HepG2 (cell line): ENCODE results near the gene MICA. TPM values are rescaled to one million over a fixed set of nuclear protein-coding genes. Genes with fewer than 3 reads are reported as not detected.

Experiments used
- CBX1 ChIP-seq: IDR thresholded peaks from one replicate; pipeline ENCODE4 v1.6.1; 2016; ENCODE audit warnings: antibody characterized with exemption, low read depth
- ELK4 ChIP-seq: sonication (generic); formaldehyde crosslinking; IDR thresholded peaks from 2 replicates; pipeline ENCODE4 v1.9.0; 2021; ENCODE audit warnings: missing genetic modification reagents, borderline replicate concordance
- ERF ChIP-seq: IDR thresholded peaks from 2 replicates; pipeline ENCODE4 v1.6.1; 2018; ENCODE audit warnings: missing biosample characterization, missing genetic modification reagents
- MYNN ChIP-seq: sonication (generic); formaldehyde crosslinking; IDR thresholded peaks from 2 replicates; pipeline ENCODE4 v1.4.0; 2020; ENCODE audit warnings: mild to moderate bottlenecking, low read depth, missing genetic modification reagents
- NKX3-1 ChIP-seq: sonication (generic); formaldehyde crosslinking; IDR thresholded peaks from 2 replicates; pipeline ENCODE4 v1.5.0; 2020; ENCODE audit warnings: missing genetic modification reagents
- PCBP1 ChIP-seq: fragments of 200-400 bp; formaldehyde crosslinking; IDR thresholded peaks from 2 replicates; pipeline ENCODE4 v1.6.1; 2017; ENCODE audit warnings: mild to moderate bottlenecking, low read depth, low read length, borderline replicate concordance
- ZNF101 ChIP-seq: sonication (generic); formaldehyde crosslinking; IDR thresholded peaks from 2 replicates; pipeline ENCODE4 v1.4.0; 2020; ENCODE audit warnings: mild to moderate bottlenecking, low read depth, missing genetic modification reagents, borderline replicate concordance
- ZNF121 ChIP-seq: sonication (generic); formaldehyde crosslinking; IDR thresholded peaks from 2 replicates; pipeline ENCODE4 v1.5.0; 2020; ENCODE audit warnings: mild to moderate bottlenecking, missing genetic modification reagents
- ZNF143 ChIP-seq: sonication (generic); formaldehyde crosslinking; IDR thresholded peaks from 2 replicates; pipeline ENCODE4 v1.4.0; 2020; ENCODE audit warnings: missing genetic modification reagents
- ZNF343 ChIP-seq: sonication (generic); formaldehyde crosslinking; IDR thresholded peaks from 2 replicates; pipeline ENCODE4 v1.4.0; 2020; ENCODE audit warnings: mild to moderate bottlenecking, missing genetic modification reagents
- ZNF367 ChIP-seq: sonication (generic); formaldehyde crosslinking; IDR thresholded peaks from 2 replicates; pipeline ENCODE4 v1.4.0; 2020; ENCODE audit warnings: missing genetic modification reagents, borderline replicate concordance
- ZNF672 ChIP-seq: sonication (generic); formaldehyde crosslinking; IDR thresholded peaks from 2 replicates; pipeline ENCODE4 v1.8.1; 2022; ENCODE audit warnings: missing genetic modification reagents
- ZNF841 ChIP-seq: sonication (generic); formaldehyde crosslinking; IDR thresholded peaks from 2 replicates; pipeline ENCODE4 v1.8.1; 2023; ENCODE audit warnings: missing genetic modification reagents, borderline replicate concordance
- polyA plus RNA-seq, 8 experiments: library from polyadenylated mRNA; depleted of rRNA in 3 of 8; stranded (reverse) in 7 of 8; unstranded in 1 of 8; fragments of >200 nt; fragmentation: Illumina TruSeq in 4 of 8; extraction: Trizol in 4 of 8; gene quantifications; 2 replicates each; pipeline versions ENCODE4 v1.2.1 to v1.2.3, GENCODE V29; 2011 to 2016; ENCODE audit warnings: low read depth in 4 of 8, missing spikeins in 1 of 8, mixed read lengths in 1 of 8; ENCODE audit not compliant: insufficient read depth in 1 of 8
- total RNA-seq, 5 experiments: library from RNA; depleted of rRNA; stranded (reverse); fragments of >200 nt; fragmentation: Illumina TruSeq; extraction: Trizol; gene quantifications; 2 replicates each; pipeline ENCODE4 v1.2.3, GENCODE V29; 2016; ENCODE audit warnings: low read depth in 1 of 5
- TF ChIP-seq, protein P1 (sequence below): sonication (generic); formaldehyde crosslinking; IDR thresholded peaks from 2 replicates; pipeline ENCODE4 v1.4.0; 2020; ENCODE audit warnings: missing genetic modification reagents, borderline replicate concordance
- TF ChIP-seq, protein P2 (sequence below): sonication (generic); formaldehyde crosslinking; IDR thresholded peaks from 2 replicates; pipeline ENCODE4 v1.4.0; 2020; ENCODE audit warnings: low read depth, missing genetic modification reagents
- TF ChIP-seq, protein P3 (sequence below), 2 experiments: sonication (generic) in 1 of 2; formaldehyde crosslinking in 1 of 2; IDR thresholded peaks; 2 replicates each; pipeline versions ENCODE4 v1.4.0 to v1.6.1; 2018 to 2020; ENCODE audit warnings: missing genetic modification reagents in 2 of 2, borderline replicate concordance in 1 of 2, low read depth in 1 of 2, mild to moderate bottlenecking in 1 of 2, missing biosample characterization in 1 of 2

MICA gene
- total and polyA plus RNA-seq, 2 of the 13 experiments (the other 11 are each of a cell fraction or from before 2014, with no cell fraction given) = 21.6 to 38.1 TPM

DNA sequence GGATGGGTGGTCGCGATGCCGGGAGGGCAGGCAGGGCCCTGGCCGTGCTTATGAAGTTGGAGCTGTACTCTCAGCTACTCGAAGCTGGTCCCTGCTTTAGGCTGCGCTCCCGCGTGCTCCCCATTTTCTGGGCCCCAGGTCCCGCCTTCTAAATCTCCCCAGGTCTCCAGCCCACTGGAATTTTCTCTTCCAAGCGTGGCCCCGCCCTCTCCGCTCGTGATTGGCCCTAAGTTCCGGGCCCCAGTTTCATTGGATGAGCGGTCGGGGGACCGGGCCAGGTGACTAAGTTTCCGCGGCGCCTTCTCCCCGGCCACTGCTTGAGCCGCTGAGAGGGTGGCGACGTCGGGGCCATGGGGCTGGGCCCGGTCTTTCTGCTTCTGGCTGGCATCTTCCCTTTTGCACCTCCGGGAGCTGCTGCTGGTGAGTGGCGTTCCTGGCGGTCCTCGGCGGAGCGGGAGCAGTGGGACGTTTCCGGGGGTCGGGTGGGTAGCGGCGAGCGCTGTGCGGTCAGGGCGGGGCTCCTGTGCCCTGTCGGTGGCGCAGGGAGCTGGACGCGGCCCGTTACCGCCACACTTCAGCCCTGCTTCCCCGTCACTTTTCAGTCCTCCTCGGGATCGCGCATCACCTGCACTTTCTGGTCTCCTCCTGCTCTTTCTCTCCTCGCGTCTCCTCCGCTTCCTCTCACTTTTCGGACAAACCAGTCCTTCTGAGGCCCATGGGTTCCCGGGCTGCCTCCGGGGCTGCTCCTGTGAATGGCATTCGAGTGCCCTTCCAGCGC is at the start of gene MICA (continued):
- TF ChIP-seq, protein P1, sequence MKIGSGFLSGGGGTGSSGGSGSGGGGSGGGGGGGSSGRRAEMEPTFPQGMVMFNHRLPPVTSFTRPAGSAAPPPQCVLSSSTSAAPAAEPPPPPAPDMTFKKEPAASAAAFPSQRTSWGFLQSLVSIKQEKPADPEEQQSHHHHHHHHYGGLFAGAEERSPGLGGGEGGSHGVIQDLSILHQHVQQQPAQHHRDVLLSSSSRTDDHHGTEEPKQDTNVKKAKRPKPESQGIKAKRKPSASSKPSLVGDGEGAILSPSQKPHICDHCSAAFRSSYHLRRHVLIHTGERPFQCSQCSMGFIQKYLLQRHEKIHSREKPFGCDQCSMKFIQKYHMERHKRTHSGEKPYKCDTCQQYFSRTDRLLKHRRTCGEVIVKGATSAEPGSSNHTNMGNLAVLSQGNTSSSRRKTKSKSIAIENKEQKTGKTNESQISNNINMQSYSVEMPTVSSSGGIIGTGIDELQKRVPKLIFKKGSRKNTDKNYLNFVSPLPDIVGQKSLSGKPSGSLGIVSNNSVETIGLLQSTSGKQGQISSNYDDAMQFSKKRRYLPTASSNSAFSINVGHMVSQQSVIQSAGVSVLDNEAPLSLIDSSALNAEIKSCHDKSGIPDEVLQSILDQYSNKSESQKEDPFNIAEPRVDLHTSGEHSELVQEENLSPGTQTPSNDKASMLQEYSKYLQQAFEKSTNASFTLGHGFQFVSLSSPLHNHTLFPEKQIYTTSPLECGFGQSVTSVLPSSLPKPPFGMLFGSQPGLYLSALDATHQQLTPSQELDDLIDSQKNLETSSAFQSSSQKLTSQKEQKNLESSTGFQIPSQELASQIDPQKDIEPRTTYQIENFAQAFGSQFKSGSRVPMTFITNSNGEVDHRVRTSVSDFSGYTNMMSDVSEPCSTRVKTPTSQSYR (CRISPR knock-in tag) = 0 out of 2 replicates have a peak, but pooled peaks have one; percentile 32
- TF ChIP-seq MYNN (CRISPR knock-in tag) (0 out of 2 replicates have a peak, but pooled peaks have one; percentile 55), ZNF841 (CRISPR knock-in tag) (0 out of 2 replicates have a peak, but pooled peaks have one; percentile 64), ZNF672 (no peak), ZNF121 (CRISPR knock-in tag) (no peak), ZNF367 (CRISPR knock-in tag) (peak; percentile 83; the same call in 1 of the 2 replicates), ZNF143 (CRISPR knock-in tag) (peak; percentile 24; the same call in 1 of the 2 replicates), CBX1 (no peak), PCBP1 (peak; percentile 69; the same call in 1 of the 2 replicates), ZNF101 (CRISPR knock-in tag) (no peak), ERF (CRISPR knock-in tag) (peak; percentile 61), ZNF343 (CRISPR knock-in tag) (peak; percentile 83), ELK4 (CRISPR knock-in tag) (no peak; the same call in 1 of the 2 replicates), NKX3-1 (CRISPR knock-in tag) (peak; percentile 77; the same call in 1 of the 2 replicates)
- TF ChIP-seq, protein P2, sequence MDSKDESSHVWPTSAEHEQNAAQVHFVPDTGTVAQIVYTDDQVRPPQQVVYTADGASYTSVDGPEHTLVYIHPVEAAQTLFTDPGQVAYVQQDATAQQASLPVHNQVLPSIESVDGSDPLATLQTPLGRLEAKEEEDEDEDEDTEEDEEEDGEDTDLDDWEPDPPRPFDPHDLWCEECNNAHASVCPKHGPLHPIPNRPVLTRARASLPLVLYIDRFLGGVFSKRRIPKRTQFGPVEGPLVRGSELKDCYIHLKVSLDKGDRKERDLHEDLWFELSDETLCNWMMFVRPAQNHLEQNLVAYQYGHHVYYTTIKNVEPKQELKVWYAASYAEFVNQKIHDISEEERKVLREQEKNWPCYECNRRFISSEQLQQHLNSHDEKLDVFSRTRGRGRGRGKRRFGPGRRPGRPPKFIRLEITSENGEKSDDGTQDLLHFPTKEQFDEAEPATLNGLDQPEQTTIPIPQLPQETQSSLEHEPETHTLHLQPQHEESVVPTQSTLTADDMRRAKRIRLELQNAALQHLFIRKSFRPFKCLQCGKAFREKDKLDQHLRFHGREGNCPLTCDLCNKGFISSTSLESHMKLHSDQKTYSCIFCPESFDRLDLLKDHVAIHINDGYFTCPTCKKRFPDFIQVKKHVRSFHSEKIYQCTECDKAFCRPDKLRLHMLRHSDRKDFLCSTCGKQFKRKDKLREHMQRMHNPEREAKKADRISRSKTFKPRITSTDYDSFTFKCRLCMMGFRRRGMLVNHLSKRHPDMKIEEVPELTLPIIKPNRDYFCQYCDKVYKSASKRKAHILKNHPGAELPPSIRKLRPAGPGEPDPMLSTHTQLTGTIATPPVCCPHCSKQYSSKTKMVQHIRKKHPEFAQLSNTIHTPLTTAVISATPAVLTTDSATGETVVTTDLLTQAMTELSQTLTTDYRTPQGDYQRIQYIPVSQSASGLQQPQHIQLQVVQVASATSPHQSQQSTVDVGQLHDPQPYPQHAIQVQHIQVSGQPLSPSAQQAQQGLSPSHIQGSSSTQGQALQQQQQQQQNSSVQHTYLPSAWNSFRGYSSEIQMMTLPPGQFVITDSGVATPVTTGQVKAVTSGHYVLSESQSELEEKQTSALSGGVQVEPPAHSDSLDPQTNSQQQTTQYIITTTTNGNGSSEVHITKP (CRISPR knock-in tag) = peak; percentile 55; the same call in 1 of the 2 replicates
- TF ChIP-seq, protein P3, sequence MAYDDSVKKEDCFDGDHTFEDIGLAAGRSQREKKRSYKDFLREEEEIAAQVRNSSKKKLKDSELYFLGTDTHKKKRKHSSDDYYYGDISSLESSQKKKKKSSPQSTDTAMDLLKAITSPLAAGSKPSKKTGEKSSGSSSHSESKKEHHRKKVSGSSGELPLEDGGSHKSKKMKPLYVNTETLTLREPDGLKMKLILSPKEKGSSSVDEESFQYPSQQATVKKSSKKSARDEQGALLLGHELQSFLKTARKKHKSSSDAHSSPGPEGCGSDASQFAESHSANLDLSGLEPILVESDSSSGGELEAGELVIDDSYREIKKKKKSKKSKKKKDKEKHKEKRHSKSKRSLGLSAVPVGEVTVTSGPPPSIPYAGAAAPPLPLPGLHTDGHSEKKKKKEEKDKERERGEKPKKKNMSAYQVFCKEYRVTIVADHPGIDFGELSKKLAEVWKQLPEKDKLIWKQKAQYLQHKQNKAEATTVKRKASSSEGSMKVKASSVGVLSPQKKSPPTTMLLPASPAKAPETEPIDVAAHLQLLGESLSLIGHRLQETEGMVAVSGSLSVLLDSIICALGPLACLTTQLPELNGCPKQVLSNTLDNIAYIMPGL (CRISPR knock-in tag; IDR thresholded peaks at IDR 0.05; ENCODE audit: borderline replicate concordance in 1 of 2, low read depth in 1 of 2) = peak; percentile 69 to 81; a peak in 3 of 4 replicates
